Muscle of arm (tissue), 12 donors: ENCODE measurements around the gene SMAD6. TPM values are rescaled to one million over a fixed set of nuclear protein-coding genes. Genes with fewer than 3 reads are reported as not detected.

Source experiments
- DNase-seq: peaks from one replicate; pipeline ENCODE4 v3.0.0-alpha.2; 2013
- polyA plus RNA-seq, 12 donors: library from polyadenylated mRNA; unstranded; fragments of 120-200 nt; gene quantifications; one replicate each; pipeline ENCODE4 v1.2.1, GENCODE V29; 2013; ENCODE audit not compliant: insufficient read length in 12 of 12

Gene SMAD6
- polyA plus RNA-seq, 12 donors, result 3.2 to 11.6 (median 3.7) TPM; not detected in 2

DNA sequence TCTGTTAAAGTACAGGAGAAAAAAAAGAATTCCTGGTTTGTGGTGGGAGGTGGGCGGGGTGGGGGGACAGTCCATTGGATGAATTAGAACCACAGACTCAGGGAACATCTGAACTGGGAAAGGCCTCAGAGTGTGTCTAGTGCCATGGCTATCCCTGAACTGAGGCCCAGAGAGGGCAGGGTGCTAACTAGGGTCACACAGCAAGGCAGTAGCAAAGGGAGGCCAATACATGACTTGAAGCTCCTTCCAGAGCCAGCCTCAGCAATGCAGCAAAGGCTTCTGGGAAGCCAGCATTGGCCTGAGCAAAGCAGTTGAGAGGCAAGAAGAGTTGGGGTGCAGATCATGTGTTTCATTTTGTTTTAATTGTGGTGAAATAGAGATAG, 85.4 kb downstream of the SMAD6 start:
- DNase-seq, result no peak

GRCh38 chr15:66788024-66788423, 86.0 kb downstream of the SMAD6 start:
- no peak for DNase-seq

DNA sequence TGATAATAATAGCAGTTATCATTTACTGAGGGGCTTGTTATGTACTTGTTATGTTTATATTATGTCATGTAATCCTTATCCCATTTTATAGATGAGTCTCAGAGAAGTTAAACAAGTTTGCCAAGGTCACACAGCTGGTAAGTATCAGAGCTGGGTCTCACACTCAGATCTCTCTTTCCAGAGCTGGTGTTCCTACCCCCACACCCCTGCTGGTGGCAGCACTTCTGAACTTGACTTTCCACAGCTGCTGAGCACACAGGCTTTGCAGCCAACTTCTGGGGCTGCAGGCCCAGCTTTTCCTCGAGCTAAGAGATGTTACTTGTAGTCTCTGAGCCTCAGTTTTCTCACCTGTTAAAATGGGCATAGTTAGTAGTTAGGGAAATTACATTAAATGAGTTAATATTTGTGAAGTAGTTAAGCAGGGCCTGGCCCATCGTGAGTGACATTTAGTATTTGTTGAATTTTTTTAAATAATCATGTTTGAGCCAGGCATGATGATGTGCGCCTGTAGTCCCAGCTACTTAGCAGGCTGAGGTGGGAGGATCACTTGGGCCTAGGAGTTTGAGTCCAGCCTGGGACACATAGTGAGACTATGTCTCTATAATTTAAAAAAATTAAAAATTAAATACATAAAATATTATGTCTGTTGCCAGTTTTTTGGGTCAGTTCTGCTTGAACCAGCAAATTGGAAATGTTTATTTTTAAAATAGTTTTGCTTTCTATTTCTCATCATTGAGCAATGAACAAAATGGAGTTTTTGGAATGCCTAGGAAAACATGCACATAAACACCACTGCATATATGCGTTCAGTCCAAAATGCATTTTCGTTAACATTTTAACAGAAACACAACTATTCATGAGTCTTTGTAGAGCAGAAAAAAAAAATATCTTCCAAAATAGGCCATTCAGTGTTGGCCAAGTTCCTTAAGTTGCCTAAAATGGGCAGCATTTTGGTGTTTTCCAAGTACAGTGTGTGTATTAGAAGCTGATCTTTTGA, 87.3 kb downstream of the SMAD6 start:
- DNase-seq, result peak; percentile 45

DNA sequence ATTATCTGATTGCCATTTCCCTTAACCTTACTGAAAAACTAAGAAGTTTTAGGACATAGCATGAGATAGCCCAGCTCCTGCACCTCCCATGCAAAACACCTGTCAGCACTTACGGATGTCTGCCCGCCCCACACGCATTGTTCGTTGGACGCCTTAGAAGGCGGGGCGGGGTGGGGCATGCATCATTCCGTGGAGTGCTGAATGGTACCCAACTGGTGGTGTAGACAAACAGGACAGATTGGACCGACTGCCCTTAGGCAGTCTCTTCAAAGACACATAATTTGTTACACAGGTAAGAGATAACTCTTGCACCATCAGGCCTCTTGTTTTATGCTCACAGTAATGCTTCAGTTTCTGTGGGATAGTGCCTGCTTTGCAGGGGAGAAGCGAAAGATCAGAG, 93.8 kb downstream of the SMAD6 start:
- no peak for DNase-seq

- DNase-seq, result no peak
These were observed 94.3 kb downstream of the SMAD6 start for GRCh38 chr15:66796343-66796742.

DNA sequence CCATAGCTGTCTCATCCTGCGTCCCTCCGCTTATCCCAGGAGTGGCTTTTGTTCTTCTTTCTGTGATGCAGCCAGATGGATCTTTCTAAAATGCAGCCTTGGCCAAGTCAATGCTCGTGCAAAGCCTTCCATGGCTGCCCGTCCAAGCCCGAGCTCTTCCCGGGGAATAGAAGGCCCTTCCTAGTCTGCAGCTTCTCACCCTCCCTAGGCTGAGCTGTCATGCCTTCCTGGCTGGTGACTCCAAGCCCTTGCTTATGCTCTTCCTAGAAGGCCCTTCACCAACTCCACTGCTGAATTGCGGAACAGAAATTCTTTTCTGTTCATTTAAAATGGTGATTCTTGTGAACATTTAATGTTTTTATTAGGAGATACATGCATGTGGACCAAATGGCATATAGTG, 95.9 kb downstream of the SMAD6 start:
- no peak for DNase-seq

- no peak for DNase-seq
These were observed 96.5 kb downstream of the SMAD6 start for GRCh38 chr15:66798426-66799061.

DNA sequence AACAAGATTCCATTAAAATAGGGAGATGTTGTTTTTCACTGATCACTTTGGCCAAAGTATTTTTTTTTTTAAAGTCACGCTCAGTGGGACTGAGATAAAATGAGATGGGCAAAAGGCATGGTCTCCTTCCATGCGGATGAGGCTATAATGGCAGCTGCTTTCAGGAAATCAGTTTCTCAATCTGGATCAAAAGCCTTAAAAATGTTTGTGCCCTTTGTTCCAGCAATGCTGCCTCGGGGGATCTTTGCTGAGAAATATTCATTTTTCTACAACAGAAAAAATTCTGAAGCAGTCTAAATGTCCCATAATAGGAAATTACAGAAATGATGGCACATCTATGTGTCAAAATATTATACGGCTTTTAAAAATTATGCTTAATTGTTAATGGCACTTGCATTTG, 97.2 kb downstream of the SMAD6 start:
- DNase-seq, result no peak

- DNase-seq, result no peak
These were observed 98.7 kb downstream of the SMAD6 start for GRCh38 chr15:66800584-66801235.

DNA sequence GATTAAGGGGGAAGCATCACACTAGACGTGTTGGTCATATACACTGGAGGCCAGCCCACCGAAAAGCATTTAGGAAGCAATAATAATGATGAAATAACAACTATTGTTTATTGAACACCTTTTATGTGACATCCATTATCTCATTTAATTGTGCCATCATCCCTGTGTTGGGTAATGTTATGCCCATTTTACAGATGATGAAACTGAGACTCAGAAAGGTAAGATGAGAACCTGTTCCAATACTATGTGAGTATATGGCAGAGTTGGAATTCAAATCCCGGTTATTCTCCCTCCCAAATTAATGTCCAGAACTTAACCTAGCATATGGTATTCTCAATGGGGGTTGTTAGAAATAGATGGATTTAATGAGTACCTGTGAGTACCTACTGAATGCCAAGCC, 99.2 kb downstream of the SMAD6 start:
- DNase-seq, result no peak

DNA sequence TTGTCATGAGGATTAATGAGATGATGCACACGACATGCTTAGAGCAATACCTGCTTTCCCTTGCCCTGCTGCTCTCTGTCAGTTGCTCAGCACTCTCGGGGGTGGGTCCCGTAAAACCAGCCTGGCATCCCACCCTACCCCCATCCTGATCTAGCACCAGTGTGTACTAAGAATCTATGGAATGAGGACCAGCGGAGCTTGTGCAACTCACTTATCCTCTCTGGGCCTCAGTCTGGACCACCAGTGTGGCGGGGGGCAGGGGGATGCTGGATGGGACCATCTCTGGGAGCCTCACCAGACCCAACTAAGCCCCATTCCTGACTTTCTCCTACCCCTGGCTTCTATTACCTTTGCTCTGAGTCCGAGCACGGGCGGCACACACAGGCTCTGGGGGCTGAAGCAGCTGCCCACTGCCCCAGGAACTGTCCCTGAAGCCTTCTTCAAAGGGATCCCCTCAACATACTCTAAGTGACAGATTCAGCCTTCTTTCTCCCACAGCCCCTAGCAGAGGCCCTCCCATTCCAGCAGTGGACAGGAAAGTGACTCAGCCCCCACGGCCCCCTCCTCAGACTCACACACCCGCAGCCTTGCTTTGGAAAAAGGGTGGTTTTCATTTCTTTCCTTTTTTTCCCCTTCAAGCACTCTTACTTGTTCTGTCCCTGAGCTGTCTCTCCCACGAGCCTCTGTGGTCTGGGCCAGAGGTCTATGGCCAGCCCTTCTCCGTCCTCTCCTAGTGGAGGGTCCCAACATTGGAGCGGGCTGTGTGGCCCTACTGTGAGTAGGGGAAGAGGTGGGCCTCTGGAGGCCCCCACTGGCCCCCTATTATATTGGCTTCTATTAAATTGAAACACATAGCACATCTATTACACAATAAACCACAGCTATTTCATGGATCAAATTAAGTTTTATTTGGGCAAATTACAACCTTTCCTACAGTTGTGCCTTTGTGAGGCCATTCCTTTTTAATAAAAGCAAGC, 100.3 kb downstream of the SMAD6 start:
- DNase-seq, result no peak

DNA sequence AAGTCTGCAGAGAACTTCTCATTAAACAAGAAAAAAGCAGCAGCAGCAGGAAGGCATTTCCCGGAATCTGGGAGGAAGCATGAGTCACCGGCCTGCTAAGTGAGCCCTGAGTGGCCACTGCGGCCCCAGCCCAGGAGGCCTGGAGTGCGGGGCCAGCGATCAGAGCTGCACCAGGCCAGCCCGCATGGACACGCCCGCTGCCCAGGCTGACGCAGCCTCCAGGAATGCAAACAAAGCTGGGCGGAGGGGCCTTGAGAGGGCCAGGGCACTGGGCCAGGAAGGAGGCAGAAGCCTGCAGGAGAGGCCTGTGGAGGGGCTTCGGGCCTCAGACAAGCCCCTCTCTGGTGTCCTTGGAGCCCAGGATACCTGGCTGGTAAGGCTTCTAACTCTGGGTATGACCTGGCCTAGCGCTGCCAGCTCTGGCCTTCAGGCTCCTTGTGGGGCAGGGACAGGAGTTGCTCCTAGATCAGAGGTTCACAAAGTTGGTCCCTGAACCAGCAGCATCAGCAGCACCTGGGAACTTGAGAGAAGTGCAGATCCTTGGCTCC, 101.2 kb downstream of the SMAD6 start:
- peak; percentile 67 for DNase-seq

GRCh38 chr15:66803749-66804148, 101.7 kb downstream of the SMAD6 start:
- no peak for DNase-seq

DNA sequence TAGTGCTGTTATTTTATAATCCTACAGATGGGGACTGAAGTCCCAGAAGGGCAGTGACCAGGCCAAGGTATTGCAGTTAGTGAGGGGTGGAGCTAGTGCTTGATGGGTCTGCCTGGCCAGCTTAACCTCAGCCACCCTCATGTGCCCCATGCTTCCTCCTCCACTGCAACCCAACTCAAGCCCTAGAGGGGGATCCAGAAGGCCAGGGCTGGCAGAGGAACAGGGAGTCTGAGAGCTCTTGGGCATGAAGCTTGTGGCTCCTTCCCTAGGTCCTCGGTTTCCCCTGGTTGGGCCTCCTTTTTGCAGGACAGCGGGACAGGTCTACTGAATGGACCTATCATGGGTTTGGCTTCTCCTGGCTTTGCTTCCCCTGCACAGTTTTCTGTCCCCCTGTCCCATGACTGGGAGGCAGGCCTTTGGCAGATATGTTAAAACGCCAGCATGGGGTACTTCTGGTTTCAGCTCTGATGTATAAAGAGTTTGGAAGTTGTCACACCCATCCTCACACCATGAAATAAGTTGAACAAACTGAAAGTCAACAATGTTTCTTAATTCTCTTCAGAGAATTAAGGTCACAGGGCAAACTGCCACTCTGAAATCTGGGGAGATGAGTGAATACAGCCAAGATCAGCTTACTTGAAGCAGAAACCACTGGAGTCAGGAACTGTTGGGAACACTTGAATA, 103.3 kb downstream of the SMAD6 start:
- no peak for DNase-seq

GRCh38 chr15:66808181-66808824, 106.3 kb downstream of the SMAD6 start:
- no peak for DNase-seq

- no peak for DNase-seq
These were observed 107.6 kb downstream of the SMAD6 start for GRCh38 chr15:66809664-66810063.

GRCh38 chr15:66815318-66815717, 113.3 kb downstream of the SMAD6 start:
- no peak for DNase-seq

- DNase-seq, result no peak
These were observed 114.2 kb downstream of the SMAD6 start for GRCh38 chr15:66816201-66816600.

DNA sequence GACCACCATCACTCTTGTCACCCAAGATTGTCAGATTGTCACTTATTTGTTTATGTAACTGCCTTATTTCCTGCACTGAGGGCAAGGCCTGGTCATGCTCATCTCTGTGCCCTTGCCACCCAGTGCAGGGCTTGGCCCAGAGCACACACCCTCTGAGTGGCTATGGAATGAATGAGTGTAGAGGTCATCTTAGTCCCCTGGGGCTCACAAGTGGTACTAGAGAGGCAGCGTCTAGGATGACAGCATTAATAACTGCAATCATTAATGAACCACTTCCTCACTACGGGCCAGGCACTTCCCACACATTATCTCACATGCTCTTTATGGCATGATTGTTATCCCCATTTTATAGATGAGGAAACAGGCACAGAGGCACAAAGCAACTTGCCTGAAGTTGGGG, 117.0 kb downstream of the SMAD6 start:
- DNase-seq, result no peak
